Amygdala (tissue), 56 donors: Measurements from ENCODE around the gene SPOP.
"Not testable (repeated sequence)": the region's sequence is repeated elsewhere in the genome, so short reads cannot be mapped to it uniquely, and the experiment has no call there.

Source experiments
- DNase-seq, 56 donors: peaks; one replicate each; lab custom pipeline; 2025; lab: John Stamatoyannopoulos, UW

SPOP gene

GRCh38 chr17:49696233-49696761, 18.4 kb upstream of the SPOP start:
- DNase-seq: peak in 2 of 56 donors; percentile 13 to 23

- no peak for DNase-seq
Observed at GRCh38 chr17:49695698-49696232, 17.9 kb upstream of the SPOP start.

- DNase-seq: peak in 30 of 56 donors; percentile 8 to 70 (median 24)
Observed at GRCh38 chr17:49694847-49695697, 17.2 kb upstream of the SPOP start.

GRCh38 chr17:49692751-49693150, 14.9 kb upstream of the SPOP start:
- DNase-seq: no peak

GRCh38 chr17:49691677-49692191, 13.8 kb upstream of the SPOP start:
- no peak for DNase-seq

GRCh38 chr17:49691086-49691676, 13.3 kb upstream of the SPOP start:
- no peak for DNase-seq

GRCh38 chr17:49690256-49690655, 12.4 kb upstream of the SPOP start:
- DNase-seq: no peak

- DNase-seq: no peak
Observed at GRCh38 chr17:49688848-49689247, 11.0 kb upstream of the SPOP start.

GRCh38 chr17:49687878-49688491, 10.1 kb upstream of the SPOP start:
- no peak for DNase-seq

- no peak for DNase-seq
Observed at GRCh38 chr17:49681106-49681979, 3.4 kb upstream of the SPOP start.

GRCh38 chr17:49680314-49680713, 2.4 kb upstream of the SPOP start:
- DNase-seq: peak in 4 of 56 donors; percentile 7 to 24 (median 16)

GRCh38 chr17:49677134-49677932, 564 bp downstream of the SPOP start:
- DNase-seq: peak; percentile 30 to 95 (median 86)

- peak in 1 of 56 donors; percentile 23 for DNase-seq
Observed at GRCh38 chr17:49676276-49676868, 1.5 kb downstream of the SPOP start.

- no peak for DNase-seq
Observed at GRCh38 chr17:49674507-49674906, 3.4 kb downstream of the SPOP start.

- DNase-seq: not testable (repeated sequence)
Observed at GRCh38 chr17:49673679-49674078, 4.2 kb downstream of the SPOP start.

GRCh38 chr17:49670641-49671040, 7.3 kb downstream of the SPOP start:
- DNase-seq: no peak

- DNase-seq: no peak
Observed at GRCh38 chr17:49670002-49670401, 7.9 kb downstream of the SPOP start.

- DNase-seq: no peak
Observed at GRCh38 chr17:49667854-49668253, 10.0 kb downstream of the SPOP start.
